Astrocyte of the cerebellum (primary cell): ENCODE measurements around the gene PRKN.

Experiments used
- DNase-seq: peaks from one replicate; pipeline ENCODE4 v3.0.0-alpha.2; 2011; ENCODE audit warnings: low read depth
- H3K4me3 ChIP-seq: 2 replicates; pipeline ENCODE4 v1.5.1; 2011; ENCODE audit warnings: mild to moderate bottlenecking, low read depth, low read length, moderate library complexity
- in situ Hi-C: cut with HindIII; loops from 2 replicates; pipeline ENCODE4 v1.10.0; 2017; ENCODE audit warnings: low sequenced_read_pairs
- TF ChIP-seq, protein P1 (sequence below): IDR thresholded peaks from 2 replicates; pipeline ENCODE4 v1.5.1; 2012; ENCODE audit warnings: low read length, low read depth, moderate library complexity, mild to moderate bottlenecking; ENCODE audit errors: missing control alignments

The PRKN gene

DNA sequence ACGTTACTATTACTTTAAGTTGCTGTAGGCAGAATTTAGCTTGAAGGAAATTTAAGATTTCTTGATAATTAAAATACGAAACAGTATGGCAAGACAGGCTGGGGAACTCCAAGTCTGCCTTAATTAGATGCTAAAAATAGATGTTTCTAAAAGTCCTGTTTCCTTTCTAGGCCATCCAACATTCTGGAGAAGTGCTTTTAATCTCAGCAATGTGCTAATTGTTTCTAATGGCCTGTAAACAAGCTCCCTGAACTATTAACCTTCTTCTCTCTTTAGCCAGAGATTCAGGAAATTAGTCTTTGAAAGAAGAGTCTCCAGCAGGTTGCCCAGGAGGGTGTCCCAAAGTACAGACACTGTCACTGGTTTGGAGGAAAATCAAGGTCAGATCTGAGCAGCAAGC, 776.4 kb downstream of the PRKN start:
- TF ChIP-seq, protein P1, sequence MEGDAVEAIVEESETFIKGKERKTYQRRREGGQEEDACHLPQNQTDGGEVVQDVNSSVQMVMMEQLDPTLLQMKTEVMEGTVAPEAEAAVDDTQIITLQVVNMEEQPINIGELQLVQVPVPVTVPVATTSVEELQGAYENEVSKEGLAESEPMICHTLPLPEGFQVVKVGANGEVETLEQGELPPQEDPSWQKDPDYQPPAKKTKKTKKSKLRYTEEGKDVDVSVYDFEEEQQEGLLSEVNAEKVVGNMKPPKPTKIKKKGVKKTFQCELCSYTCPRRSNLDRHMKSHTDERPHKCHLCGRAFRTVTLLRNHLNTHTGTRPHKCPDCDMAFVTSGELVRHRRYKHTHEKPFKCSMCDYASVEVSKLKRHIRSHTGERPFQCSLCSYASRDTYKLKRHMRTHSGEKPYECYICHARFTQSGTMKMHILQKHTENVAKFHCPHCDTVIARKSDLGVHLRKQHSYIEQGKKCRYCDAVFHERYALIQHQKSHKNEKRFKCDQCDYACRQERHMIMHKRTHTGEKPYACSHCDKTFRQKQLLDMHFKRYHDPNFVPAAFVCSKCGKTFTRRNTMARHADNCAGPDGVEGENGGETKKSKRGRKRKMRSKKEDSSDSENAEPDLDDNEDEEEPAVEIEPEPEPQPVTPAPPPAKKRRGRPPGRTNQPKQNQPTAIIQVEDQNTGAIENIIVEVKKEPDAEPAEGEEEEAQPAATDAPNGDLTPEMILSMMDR = no peak
- in situ Hi-C loops = no loop called here
- no peak overlapping the region for H3K4me3 ChIP-seq
- DNase-seq = no peak

DNA sequence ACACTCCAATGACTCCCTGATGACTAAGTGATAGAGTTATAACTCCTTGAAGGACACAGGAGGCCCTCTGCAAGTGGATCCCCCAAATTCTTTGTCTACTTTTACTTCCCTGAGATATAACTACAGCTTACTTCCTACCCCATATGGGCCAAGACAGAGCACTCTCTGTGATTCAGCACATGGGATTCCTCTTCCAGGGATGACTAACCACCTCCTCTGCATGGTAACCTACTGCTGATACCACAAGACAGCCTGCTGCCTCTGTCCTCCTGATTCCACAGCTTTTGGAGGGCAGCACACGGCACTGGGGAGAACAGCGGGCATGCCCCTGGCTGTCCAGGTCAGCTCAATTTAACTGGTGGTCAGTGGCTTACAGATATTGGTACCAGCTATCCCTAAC, 778.0 kb downstream of the PRKN start:
- in situ Hi-C loops = no loop called here
- TF ChIP-seq, protein P1 = no peak
- no peak for DNase-seq
- no peak overlapping the region for H3K4me3 ChIP-seq

DNA sequence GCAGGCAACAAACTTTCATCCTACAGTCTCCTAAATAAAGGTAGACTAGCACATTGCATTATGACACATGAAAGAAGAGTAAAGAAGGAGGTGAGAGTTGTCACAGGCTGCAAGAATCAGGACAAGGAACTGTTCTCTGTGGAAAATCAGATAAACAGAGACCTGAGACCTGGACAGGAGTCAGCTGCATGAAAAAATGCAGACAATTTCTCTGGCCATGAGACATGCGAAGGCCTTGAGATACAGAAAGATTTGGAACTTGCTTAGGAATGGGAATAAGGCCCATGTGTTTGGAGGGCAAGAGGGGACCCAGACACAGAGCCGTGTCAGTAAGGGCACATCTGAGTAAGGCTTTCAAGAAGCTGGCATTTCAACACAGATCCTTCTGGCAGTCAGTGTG, 779.1 kb downstream of the PRKN start:
- TF ChIP-seq, protein P1 = no peak
- H3K4me3 ChIP-seq = no peak overlapping the region
- no peak for DNase-seq
- in situ Hi-C loops = no loop called here

- DNase-seq = no peak
- TF ChIP-seq, protein P1 = no peak
- H3K4me3 ChIP-seq = no peak overlapping the region
- in situ Hi-C loops = no loop called here
Measured at GRCh38 chr6:161947371-161947770, 780.2 kb downstream of the PRKN start.

DNA sequence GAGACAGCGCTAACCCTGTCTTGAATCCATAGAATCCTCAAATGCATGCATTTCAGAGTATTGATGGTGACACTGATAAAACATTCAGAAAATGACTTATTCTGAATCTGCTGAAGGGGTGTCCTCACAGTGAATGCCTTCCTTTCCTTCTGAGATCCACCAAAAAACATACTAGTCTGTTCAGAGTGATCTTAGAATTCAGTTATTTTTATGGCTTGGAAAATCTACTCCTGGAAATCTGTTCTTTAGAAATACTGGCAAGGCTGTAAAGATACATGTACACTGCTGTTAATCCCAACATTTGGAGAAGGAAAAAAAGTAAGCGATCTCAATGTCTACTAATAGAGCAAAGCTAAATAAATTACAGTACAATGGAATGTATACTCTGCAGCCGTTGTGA, 781.1 kb downstream of the PRKN start:
- in situ Hi-C loops = no loop called here
- no peak overlapping the region for H3K4me3 ChIP-seq
- DNase-seq = no peak
- TF ChIP-seq, protein P1 = no peak

DNA sequence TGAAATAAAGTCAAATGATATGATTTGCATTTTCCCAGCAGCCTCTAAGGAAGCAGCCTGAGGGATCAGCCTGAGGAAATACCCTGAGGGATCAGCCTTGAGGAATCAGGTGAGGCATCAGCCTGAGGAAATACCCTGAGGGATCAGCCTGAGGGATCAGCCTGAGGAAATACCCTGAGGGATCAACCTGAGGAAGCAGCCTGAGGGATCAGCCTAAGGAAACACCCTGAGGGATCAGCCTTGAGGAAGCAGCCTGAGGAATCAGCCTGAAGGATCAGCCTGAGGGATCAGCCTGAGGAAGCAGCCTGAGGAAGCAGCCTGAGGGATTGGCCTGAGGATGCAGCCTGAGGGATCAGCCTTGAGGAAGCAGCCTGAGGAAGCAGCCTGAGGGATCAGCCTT, 784.0 kb downstream of the PRKN start:
- TF ChIP-seq, protein P1 = no peak
- H3K4me3 ChIP-seq = no peak overlapping the region
- in situ Hi-C loops = no loop called here
- DNase-seq = no peak

DNA sequence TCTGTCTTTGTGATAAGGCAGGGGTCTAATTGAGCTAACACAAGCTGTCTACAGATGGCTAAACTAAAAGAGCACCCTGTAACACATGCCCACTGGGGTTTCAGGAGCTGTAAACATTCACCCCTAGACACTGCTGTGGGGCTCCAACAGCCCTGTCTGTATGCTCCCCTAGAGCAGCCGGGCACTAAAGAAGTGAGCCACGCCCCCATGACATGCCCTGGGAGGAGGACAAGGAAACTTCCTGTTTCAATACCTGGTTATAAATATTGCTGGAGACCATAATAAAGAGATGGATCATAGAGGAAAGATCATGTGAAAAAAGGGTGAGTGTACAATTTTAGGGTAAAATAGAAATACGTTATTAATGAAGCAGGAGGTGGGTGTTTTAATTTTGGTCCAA, 786.0 kb downstream of the PRKN start:
- TF ChIP-seq, protein P1 = no peak
- in situ Hi-C loops = no loop called here
- H3K4me3 ChIP-seq = no peak overlapping the region
- no peak for DNase-seq
